ENCODE measurements around the gene EYA3.

GRCh38 chr1:27940870-27941560, 147.4 kb downstream of the EYA3 start:
- TF ChIP-seq AFF4 (CRISPR knock-in tag; IDR thresholded peaks at IDR 0.05; ENCODE audit: borderline replicate concordance): no peak
- TF ChIP-seq CTCF (IDR thresholded peaks at IDR 0.05): no peak
- no peak for TF ChIP-seq FOXK1 (CRISPR knock-in tag; IDR thresholded peaks at IDR 0.05)

Data from WTC11 (cell line).